Suprapubic skin (tissue), 4 donors: ENCODE data around the gene NEB. TPM values are rescaled to one million over a fixed set of nuclear protein-coding genes. Genes with fewer than 3 reads are reported as not detected.

Experiments
- DNase-seq, 2 donors: peaks; one replicate each; pipeline ENCODE4 v3.0.0-alpha.2; 2019; ENCODE audit warnings: low spot score in 2 of 2
- H3K27ac ChIP-seq: fragments of 200-600 bp; sonication (generic); one replicate; pipeline ENCODE4 v1.5.1; 2019
- H3K27me3 ChIP-seq: fragments of 200-600 bp; sonication (generic); one replicate; pipeline ENCODE4 v1.5.1; 2019
- H3K36me3 ChIP-seq: fragments of 200-600 bp; sonication (generic); one replicate; pipeline ENCODE4 v1.5.1; 2019
- H3K4me1 ChIP-seq: fragments of 200-600 bp; sonication (generic); one replicate; pipeline ENCODE4 v1.5.1; 2019
- H3K4me3 ChIP-seq: fragments of 200-600 bp; sonication (generic); one replicate; pipeline ENCODE4 v1.5.1; 2019; ENCODE audit warnings: mild to moderate bottlenecking
- H3K9me3 ChIP-seq: fragments of 200-600 bp; sonication (generic); one replicate; pipeline ENCODE4 v1.5.1; 2019
- EP300 ChIP-seq: sonication (generic); formaldehyde crosslinking; IDR thresholded peaks from one replicate; pipeline ENCODE4 v1.6.1; 2017; ENCODE audit warnings: antibody characterized with exemption
- POLR2A ChIP-seq, 2 donors: fragments of 450-650 bp; IDR thresholded peaks; one replicate each; pipeline ENCODE4 v1.6.1; 2017; ENCODE audit warnings: antibody characterized with exemption in 2 of 2, mild to moderate bottlenecking in 2 of 2, moderate library complexity in 2 of 2
- POLR2AphosphoS5 ChIP-seq, 3 donors: sonication (generic); formaldehyde crosslinking; IDR thresholded peaks; one replicate each; pipeline ENCODE4 v1.6.1; 2017; ENCODE audit warnings: antibody characterized with exemption in 3 of 3
- WGBS: methylation state at CpG from one replicate; pipeline ENCODE4 v1.1.5; 2018; 5-methylcytosine and 5-hydroxymethylcytosine counted together
- total RNA-seq, 4 donors: library from RNA; depleted of rRNA; stranded (reverse); fragments of >200 nt; gene quantifications; one replicate each; pipeline ENCODE4 v1.1.0, GENCODE V29; 2016
- TF ChIP-seq, protein P1 (sequence below), 2 donors: fragments of 200-600 bp in 1 of 2; fragments of 450-650 bp in 1 of 2; sonication (generic) in 1 of 2; IDR thresholded peaks; one replicate each; pipeline ENCODE4 v1.5.1; 2016 to 2019; ENCODE audit warnings: antibody characterized with exemption in 2 of 2, mild to moderate bottlenecking in 1 of 2, moderate library complexity in 1 of 2

Gene NEB
- total RNA-seq, 4 donors from 2014 or later: 5.4 to 19.1 (median 7.4) TPM

DNA sequence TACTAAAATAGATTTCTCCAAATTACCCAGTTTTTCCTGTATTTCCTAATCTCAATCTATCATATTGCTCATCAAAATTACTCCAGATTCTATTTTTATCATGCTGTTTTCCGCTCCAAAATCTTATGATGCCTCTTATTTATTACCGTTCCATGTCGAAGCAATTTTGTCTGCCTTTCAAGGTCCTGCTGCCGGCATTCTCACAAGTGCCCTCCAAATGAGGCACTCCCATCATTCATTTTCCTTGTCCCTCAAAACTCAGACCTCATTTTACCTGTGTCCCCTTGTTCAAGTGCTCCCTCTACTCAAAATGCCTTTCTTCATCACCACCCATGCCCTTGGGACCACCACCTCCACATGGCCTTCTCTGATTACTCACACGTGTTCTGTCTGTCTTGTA is 13.1 kb downstream of the NEB start:
- Histone ChIP-seq H3K4me3 (no peak overlapping the region), H3K36me3 (no peaks in the 10 kb centered on the region), H3K27ac (no peak overlapping the region), H3K27me3 (no peaks in the 10 kb centered on the region), H3K9me3 (no peaks in the 10 kb centered on the region), H3K4me1 (no peaks in the 10 kb centered on the region)
- DNase-seq: no peak
- WGBS: 90% methylated on average over 5 of the region's 5 CpGs
- no peak for TF ChIP-seq POLR2AphosphoS5 (IDR thresholded peaks at IDR 0.05)
- TF ChIP-seq POLR2A (IDR thresholded peaks at IDR 0.05): no peak
- TF ChIP-seq, protein P1, sequence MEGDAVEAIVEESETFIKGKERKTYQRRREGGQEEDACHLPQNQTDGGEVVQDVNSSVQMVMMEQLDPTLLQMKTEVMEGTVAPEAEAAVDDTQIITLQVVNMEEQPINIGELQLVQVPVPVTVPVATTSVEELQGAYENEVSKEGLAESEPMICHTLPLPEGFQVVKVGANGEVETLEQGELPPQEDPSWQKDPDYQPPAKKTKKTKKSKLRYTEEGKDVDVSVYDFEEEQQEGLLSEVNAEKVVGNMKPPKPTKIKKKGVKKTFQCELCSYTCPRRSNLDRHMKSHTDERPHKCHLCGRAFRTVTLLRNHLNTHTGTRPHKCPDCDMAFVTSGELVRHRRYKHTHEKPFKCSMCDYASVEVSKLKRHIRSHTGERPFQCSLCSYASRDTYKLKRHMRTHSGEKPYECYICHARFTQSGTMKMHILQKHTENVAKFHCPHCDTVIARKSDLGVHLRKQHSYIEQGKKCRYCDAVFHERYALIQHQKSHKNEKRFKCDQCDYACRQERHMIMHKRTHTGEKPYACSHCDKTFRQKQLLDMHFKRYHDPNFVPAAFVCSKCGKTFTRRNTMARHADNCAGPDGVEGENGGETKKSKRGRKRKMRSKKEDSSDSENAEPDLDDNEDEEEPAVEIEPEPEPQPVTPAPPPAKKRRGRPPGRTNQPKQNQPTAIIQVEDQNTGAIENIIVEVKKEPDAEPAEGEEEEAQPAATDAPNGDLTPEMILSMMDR (IDR thresholded peaks at IDR 0.05): no peak
- no peak for TF ChIP-seq EP300

DNA sequence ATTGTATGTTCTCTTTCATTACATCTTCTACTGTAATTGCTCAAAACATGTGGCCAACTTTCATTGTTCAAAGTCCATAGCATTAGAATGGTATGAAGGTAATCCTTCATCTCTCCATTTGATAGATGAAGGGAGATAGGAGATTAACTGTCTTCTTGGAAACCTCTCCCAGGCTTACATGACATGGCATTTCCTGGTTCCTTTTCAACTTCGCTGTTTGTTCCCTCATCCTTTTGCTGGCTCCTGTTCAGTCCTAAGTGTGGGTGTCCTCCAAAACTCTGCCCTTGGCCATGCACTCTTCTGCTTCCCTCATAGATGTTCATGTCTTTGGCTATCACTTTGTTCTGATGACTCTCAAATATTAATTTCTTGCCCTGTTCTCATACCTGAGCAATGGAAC is 13.8 kb downstream of the NEB start:
- Histone ChIP-seq H3K9me3 (no peaks in the 10 kb centered on the region), H3K27ac (no peak overlapping the region), H3K36me3 (no peaks in the 10 kb centered on the region), H3K27me3 (no peaks in the 10 kb centered on the region), H3K4me1 (no peaks in the 10 kb centered on the region), H3K4me3 (no peak overlapping the region)
- 54% methylated on average over 1 of the region's 1 CpG for WGBS
- TF ChIP-seq EP300 (no peak), POLR2AphosphoS5 (IDR thresholded peaks at IDR 0.05) (no peak), POLR2A (IDR thresholded peaks at IDR 0.05) (no peak)
- TF ChIP-seq, protein P1 (IDR thresholded peaks at IDR 0.05): no peak
- no peak for DNase-seq

DNA sequence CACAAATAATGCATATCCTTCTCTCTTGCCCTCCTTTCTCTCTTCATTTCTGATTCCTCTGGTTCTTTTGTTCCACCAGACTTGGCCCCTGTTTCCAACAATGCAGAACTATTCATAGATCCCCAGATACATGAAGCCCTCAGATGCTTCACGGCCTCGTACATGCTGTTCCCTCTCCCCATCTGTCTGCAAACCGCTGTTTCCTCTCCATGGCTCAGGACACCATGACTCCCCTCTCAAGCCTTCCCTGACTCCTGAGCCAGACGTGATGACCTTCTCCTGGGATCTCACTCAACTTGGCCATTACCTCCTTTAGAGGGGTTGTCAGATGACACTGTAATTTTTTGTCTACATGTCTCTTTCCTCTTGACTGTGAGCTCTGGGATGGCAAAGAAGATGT is 15.5 kb downstream of the NEB start:
- no peak for DNase-seq
- no peaks in the 10 kb centered on the region for H3K4me1 ChIP-seq
- no peaks in the 10 kb centered on the region for H3K27me3 ChIP-seq
- no peak for TF ChIP-seq POLR2A (IDR thresholded peaks at IDR 0.05)
- TF ChIP-seq, protein P1 (IDR thresholded peaks at IDR 0.05): no peak
- TF ChIP-seq EP300: no peak
- TF ChIP-seq POLR2AphosphoS5 (IDR thresholded peaks at IDR 0.05): no peak
- no peaks in the 10 kb centered on the region for H3K36me3 ChIP-seq
- 87% methylated on average over 4 of the region's 4 CpGs for WGBS
- no peaks in the 10 kb centered on the region for H3K9me3 ChIP-seq
- H3K4me3 ChIP-seq: no peak overlapping the region
- no peak overlapping the region for H3K27ac ChIP-seq

GRCh38 chr2:151718247-151718646 is 16.0 kb downstream of the NEB start:
- no peaks in the 10 kb centered on the region for H3K4me1 ChIP-seq
- no peak for DNase-seq
- no peak overlapping the region for H3K4me3 ChIP-seq
- no peak for TF ChIP-seq POLR2AphosphoS5 (IDR thresholded peaks at IDR 0.05)
- TF ChIP-seq POLR2A (IDR thresholded peaks at IDR 0.05): no peak
- TF ChIP-seq, protein P1 (IDR thresholded peaks at IDR 0.05): no peak
- TF ChIP-seq EP300: no peak
- WGBS: 97% methylated on average over 2 of the region's 2 CpGs
- H3K36me3 ChIP-seq: no peaks in the 10 kb centered on the region
- no peaks in the 10 kb centered on the region for H3K9me3 ChIP-seq
- no peaks in the 10 kb centered on the region for H3K27me3 ChIP-seq
- H3K27ac ChIP-seq: no peak overlapping the region

DNA sequence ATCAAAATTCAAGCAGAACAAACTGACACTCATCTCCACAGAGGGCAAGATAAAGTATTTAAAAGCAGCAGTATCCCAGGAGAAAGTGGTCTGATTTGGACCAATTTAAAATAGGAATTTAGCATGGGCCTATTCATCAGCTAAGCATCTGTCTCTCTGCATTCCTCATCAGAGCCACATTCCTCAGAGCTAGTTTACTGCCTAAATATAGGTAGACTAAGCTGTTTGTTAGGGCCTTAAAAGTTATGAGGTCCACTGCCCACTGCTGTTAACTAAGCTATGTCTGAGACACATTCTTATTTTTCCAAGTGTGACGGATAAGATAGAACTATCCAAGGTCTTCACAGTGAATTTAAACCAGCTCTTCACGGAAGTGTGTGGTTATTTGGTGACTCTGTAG is 17.6 kb downstream of the NEB start:
- 96% methylated on average over 2 of the region's 2 CpGs for WGBS
- no peaks in the 10 kb centered on the region for H3K9me3 ChIP-seq
- no peak overlapping the region for H3K4me3 ChIP-seq
- DNase-seq: no peak
- no peaks in the 10 kb centered on the region for H3K36me3 ChIP-seq
- H3K27ac ChIP-seq: no peak overlapping the region
- no peaks in the 10 kb centered on the region for H3K27me3 ChIP-seq
- no peaks in the 10 kb centered on the region for H3K4me1 ChIP-seq
- TF ChIP-seq POLR2AphosphoS5 (IDR thresholded peaks at IDR 0.05) (no peak), POLR2A (IDR thresholded peaks at IDR 0.05) (no peak), EP300 (no peak)
- TF ChIP-seq, protein P1 (IDR thresholded peaks at IDR 0.05): no peak
